ENCODE measurements around the gene IFITM2.

IFITM2 gene
- 0.81 to 7.3 (median 2.5) reads per million in 18 experiments for total RNA-seq

GRCh38 chr11:307766-308708, at the start of gene IFITM2:
IFITM2 (plus strand) TSS chr11:307816; CDS start chr11:308193, 377 bp downstream.
- DNase-seq, result peak; percentile 75 to 87

GRCh38 chr11:259413-259812, 48.2 kb upstream of the IFITM2 start:
- DNase-seq, result no peak

GRCh38 chr11:261624-262023, 46.0 kb upstream of the IFITM2 start:
- no peak for DNase-seq

GRCh38 chr11:266676-267439, 40.8 kb upstream of the IFITM2 start:
- peak; percentile 26 to 30 for DNase-seq

GRCh38 chr11:267491-267994, 40.1 kb upstream of the IFITM2 start:
- peak; percentile 67 to 70 for DNase-seq

- peak; percentile 89 to 90 for DNase-seq
These were observed 38.9 kb upstream of the IFITM2 start for GRCh38 chr11:268716-269145.

- DNase-seq, result peak; percentile 91 to 97
These were observed 38.3 kb upstream of the IFITM2 start for GRCh38 chr11:269146-269890.

GRCh38 chr11:270451-271318, 36.9 kb upstream of the IFITM2 start:
- no peak for DNase-seq

- DNase-seq, result no peak
These were observed 36.3 kb upstream of the IFITM2 start for GRCh38 chr11:271319-271715.

GRCh38 chr11:272195-272930, 35.3 kb upstream of the IFITM2 start:
- no peak for DNase-seq

GRCh38 chr11:272931-273198, 34.8 kb upstream of the IFITM2 start:
- no peak for DNase-seq

GRCh38 chr11:276219-276618, 31.4 kb upstream of the IFITM2 start:
- DNase-seq, result no peak

GRCh38 chr11:278001-278951, 29.3 kb upstream of the IFITM2 start, which contains the start of gene NLRP6:
NLRP6 (plus strand) TSS chr11:278407; CDS start chr11:278570, 163 bp downstream.
- DNase-seq, result no peak

- peak in 1 of 2 donors; percentile 22 for DNase-seq
These were observed 28.3 kb upstream of the IFITM2 start for GRCh38 chr11:279040-279965.

- DNase-seq, result peak; percentile 17 to 43
These were observed 27.5 kb upstream of the IFITM2 start for GRCh38 chr11:279966-280705.

- peak; percentile 24 to 25 for DNase-seq
These were observed 26.7 kb upstream of the IFITM2 start for GRCh38 chr11:280706-281485.
